Measurements from ENCODE around the gene PLGRKT.

DNA sequence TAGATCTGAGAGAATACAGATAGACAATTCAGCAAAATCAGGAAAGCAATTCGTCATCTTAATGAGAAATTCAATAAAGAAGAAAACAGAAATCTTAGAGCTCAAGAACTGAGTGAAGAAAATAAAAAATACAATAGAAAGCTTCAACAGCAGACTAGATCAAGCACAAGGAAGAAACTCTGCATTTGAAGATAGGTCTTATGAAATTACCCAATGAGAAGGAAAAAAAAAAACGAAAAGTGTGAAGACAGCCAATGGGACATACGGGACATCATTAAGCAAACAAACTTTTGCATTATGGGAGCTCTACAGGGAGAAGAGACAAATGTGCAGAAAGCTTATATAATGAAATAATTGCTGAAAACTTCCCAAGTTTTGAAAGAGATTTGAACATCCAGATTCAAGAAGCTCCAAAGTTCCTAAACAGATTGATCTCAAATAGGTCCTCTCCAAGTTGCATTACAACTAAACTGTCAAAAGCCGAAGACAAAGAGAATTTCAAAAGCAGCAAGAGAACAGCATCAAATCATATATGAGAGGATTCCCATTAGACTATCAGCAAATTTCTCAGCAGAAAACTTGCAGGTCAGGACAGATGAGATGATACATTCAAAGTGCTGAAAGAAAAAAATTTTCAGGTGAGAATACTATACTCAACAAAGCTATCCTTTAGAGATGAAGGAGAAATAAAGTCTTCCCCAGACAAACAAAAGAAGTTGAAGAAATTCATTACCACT is 122.4 kb downstream of the PLGRKT start:
- TF ChIP-seq, protein P1, sequence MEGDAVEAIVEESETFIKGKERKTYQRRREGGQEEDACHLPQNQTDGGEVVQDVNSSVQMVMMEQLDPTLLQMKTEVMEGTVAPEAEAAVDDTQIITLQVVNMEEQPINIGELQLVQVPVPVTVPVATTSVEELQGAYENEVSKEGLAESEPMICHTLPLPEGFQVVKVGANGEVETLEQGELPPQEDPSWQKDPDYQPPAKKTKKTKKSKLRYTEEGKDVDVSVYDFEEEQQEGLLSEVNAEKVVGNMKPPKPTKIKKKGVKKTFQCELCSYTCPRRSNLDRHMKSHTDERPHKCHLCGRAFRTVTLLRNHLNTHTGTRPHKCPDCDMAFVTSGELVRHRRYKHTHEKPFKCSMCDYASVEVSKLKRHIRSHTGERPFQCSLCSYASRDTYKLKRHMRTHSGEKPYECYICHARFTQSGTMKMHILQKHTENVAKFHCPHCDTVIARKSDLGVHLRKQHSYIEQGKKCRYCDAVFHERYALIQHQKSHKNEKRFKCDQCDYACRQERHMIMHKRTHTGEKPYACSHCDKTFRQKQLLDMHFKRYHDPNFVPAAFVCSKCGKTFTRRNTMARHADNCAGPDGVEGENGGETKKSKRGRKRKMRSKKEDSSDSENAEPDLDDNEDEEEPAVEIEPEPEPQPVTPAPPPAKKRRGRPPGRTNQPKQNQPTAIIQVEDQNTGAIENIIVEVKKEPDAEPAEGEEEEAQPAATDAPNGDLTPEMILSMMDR (IDR thresholded peaks at IDR 0.05; ENCODE audit: low read depth, low read length, poor library complexity, severe bottlenecking), result no peak
- TF ChIP-seq EZH2phosphoT487 (IDR thresholded peaks at IDR 0.05; ENCODE audit: borderline replicate concordance, low read length), result no peak

Data from DOHH2 (cell line).